Heart right ventricle (tissue), 16 donors: ENCODE measurements around the gene NPHP4. TPM values are rescaled to one million over a fixed set of nuclear protein-coding genes. Genes with fewer than 3 reads are reported as not detected.

Source experiments
- ATAC-seq, 8 donors: fragments of 200-7000 bp; cut with Tn5 transposase; one replicate each; pipeline ENCODE4 v1.9.1; 2020; ENCODE audit warnings: mild to moderate bottlenecking in 8 of 8, moderate library complexity in 8 of 8, moderate number of reproducible peaks in 1 of 8
- DNase-seq, 2 donors: peaks; one replicate each; pipeline ENCODE4 v3.0.0-alpha.2; 2020
- H3K27ac ChIP-seq, 10 donors: fragments of 200-600 bp; sonication (generic) in 2 of 10; one replicate each; pipeline versions ENCODE4 v1.5.0 to v1.8.0; 2020 to 2022; ENCODE audit warnings: mild to moderate bottlenecking in 3 of 10
- H3K27me3 ChIP-seq, 7 donors: fragments of 200-600 bp; one replicate each; pipeline ENCODE4 v1.8.0; 2021 to 2022; ENCODE audit warnings: mild to moderate bottlenecking in 2 of 7
- H3K36me3 ChIP-seq, 9 donors: fragments of 200-600 bp; sonication (generic) in 1 of 9; one replicate each; pipeline versions ENCODE4 v1.5.0 to v1.8.0; 2020 to 2022; ENCODE audit warnings: mild to moderate bottlenecking in 2 of 9
- H3K4me1 ChIP-seq, 9 donors: fragments of 200-600 bp; sonication (generic) in 1 of 9; one replicate each; pipeline versions ENCODE4 v1.5.0 to v1.8.0; 2020 to 2022; ENCODE audit warnings: mild to moderate bottlenecking in 4 of 9
- H3K4me3 ChIP-seq, 10 donors: fragments of 200-600 bp; sonication (generic) in 2 of 10; one replicate each; pipeline versions ENCODE4 v1.5.0 to v1.8.0; 2020 to 2022; ENCODE audit warnings: mild to moderate bottlenecking in 7 of 10, moderate library complexity in 2 of 10
- H3K9me3 ChIP-seq, 11 donors: fragments of 200-600 bp in 10 of 11; sonication (generic) in 2 of 11; one replicate each; pipeline versions ENCODE4 v1.5.0 to v1.8.0; 2013 to 2022; ENCODE audit warnings: mild to moderate bottlenecking in 2 of 11, control low read depth in 1 of 11, moderate library complexity in 1 of 11
- CTCF ChIP-seq, 9 donors: fragments of 200-600 bp; sonication (generic) in 2 of 9; IDR thresholded peaks; one replicate each; pipeline versions ENCODE4 v1.5.0 to v1.8.0; 2021 to 2022; ENCODE audit warnings: antibody characterized with exemption in 9 of 9, mild to moderate bottlenecking in 5 of 9, moderate library complexity in 1 of 9
- WGBS, 2 donors: extraction: QIAGEN DNeasy Blood & Tissue Kit; methylation state at CpG; one replicate each; pipeline ENCODE4 v1.1.7; 2013; ENCODE audit warnings: inconsistent platforms in 1 of 2; 5-methylcytosine and 5-hydroxymethylcytosine counted together
- intact Hi-C, 10 donors: fragments of 100-400 bp; cut with DNase I; formaldehyde crosslinking; loops; one replicate each; pipeline versions ENCODE4 v1.11.1 to v1.14.2; 2022
- polyA plus RNA-seq, 2 donors: library from polyadenylated mRNA; stranded (reverse); fragments of 200-250 nt; gene quantifications; one replicate each; pipeline ENCODE4 v1.2.3, GENCODE V29; 2013
- total RNA-seq, 10 donors: library from RNA; stranded (reverse); fragmentation: NEBNext Ultra II Directional in 3 of 10; extraction: Animal tissue kit (Norgen Biotek cat#: 25700) in 3 of 10; gene quantifications; one replicate each; pipeline versions ENCODE4 v1.2.1 to v1.2.4, GENCODE V29; 2021 to 2023
- donor health status: Arrhythmogenic right ventricular cardiomyopathy.
- donor health status: ischemic (EF 13 %, LVEDD 7.1; RV severe dilation, severe dysfunction).
- donor health status: healthy with polysubstance abuse.
- donor health status: DM: no; HTN: yes; CAD: no.
- donor health status: DM: no; HTN: no; CAD: no.
- donor health status: ischemic (EF 25% LVEDD 6.9; RV normal size, moderate dysfunction).
- donor health status: ischemic (EF 25% LVEDD 5.7; RV mildly dilated, moderate dysfunction).
- donor health status: healthy.
- donor health status: DM: yes; HTN: yes; CAD: no.
- donor health status: Ischemic cardiomyopathy.
- donor health status: ischemic (EF 35%, LVEDD 5.7; RV mildly dilated, moderate dysfunction).
- donor health status: nonischemic (EF 11% LVEDD 7.7; RV severe dilation, severe dysfunction).
- donor health status: DM: yes; HTN: yes; CAD: no.
- donor health status: PGD.
- donor health status: ischemic (EF 29% LVEDD 5.4; RV normal size, mild dysfunction).
- donor health status: nonischemic (EF 23%, LVEDD 6.1; RV moderate dilation, normal function).

Gene NPHP4
- total and polyA plus RNA-seq, 12 donors: 2.4 to 5.7 (median 3.3) TPM

GRCh38 chr1:5913078-5913845 lies 79.0 kb downstream of the NPHP4 start:
- intact Hi-C loops: loop anchor here in 2 of 10 donors (5.0 to 10.0 kb wide), 2 partner anchors 401 to 1258 kb away; partner anchors contain the start of gene AJAP1 (in 1 of the 2)
- Histone ChIP-seq H3K4me1 (peaks cover 0 to 6% (median 0%) of the 10 kb centered on the region in 9 donors), H3K4me3 (no peak overlapping the region), H3K9me3 (no peaks in the 10 kb centered on the region), H3K27ac (no peak overlapping the region), H3K36me3 (peaks cover 0 to 9% (median 0%) of the 10 kb centered on the region in 9 donors), H3K27me3 (no peaks in the 10 kb centered on the region)
- no peak for TF ChIP-seq CTCF (IDR thresholded peaks at IDR 0.05)
- 88 to 90% methylated on average over 14 of the region's 14 CpGs for WGBS, 2 donors
- no peak for DNase-seq
- no peak for ATAC-seq

- Histone ChIP-seq H3K27me3 (no peaks in the 10 kb centered on the region), H3K4me3 (no peak overlapping the region), H3K27ac (no peak overlapping the region), H3K4me1 (peaks cover 0 to 6% (median 0%) of the 10 kb centered on the region in 9 donors), H3K36me3 (peaks cover 0 to 15% (median 0%) of the 10 kb centered on the region in 9 donors), H3K9me3 (no peaks in the 10 kb centered on the region)
- intact Hi-C loops: loop anchor here in 2 of 10 donors (5.0 to 10.0 kb wide), 2 partner anchors 400 to 1257 kb away; partner anchors contain the start of gene AJAP1 (in 1 of the 2)
- DNase-seq (no peak), ATAC-seq (no peak)
- no peak for TF ChIP-seq CTCF (IDR thresholded peaks at IDR 0.05)
- WGBS, 2 donors: 92 to 96% methylated on average over 19 of the region's 19 CpGs
These were observed 80.4 kb downstream of the NPHP4 start for GRCh38 chr1:5911871-5912271.

GRCh38 chr1:5911157-5911556 lies 81.1 kb downstream of the NPHP4 start:
- H3K27ac ChIP-seq: no peak overlapping the region
- ATAC-seq (no peak), DNase-seq (no peak)
- H3K9me3 ChIP-seq: no peaks in the 10 kb centered on the region
- intact Hi-C loops: loop anchor here in 2 of 10 donors (5.0 to 10.0 kb wide), 2 partner anchors 399 to 1256 kb away; partner anchors contain the start of gene AJAP1 (in 1 of the 2)
- WGBS, 2 donors: 87 to 90% methylated on average over 14 of the region's 14 CpGs
- H3K27me3 ChIP-seq: no peaks in the 10 kb centered on the region
- peaks cover 0 to 6% (median 0%) of the 10 kb centered on the region in 9 donors for H3K4me1 ChIP-seq
- H3K36me3 ChIP-seq: peaks cover 0 to 20% (median 0%) of the 10 kb centered on the region in 9 donors
- H3K4me3 ChIP-seq: no peak overlapping the region
- no peak for TF ChIP-seq CTCF (IDR thresholded peaks at IDR 0.05)

GRCh38 chr1:5910666-5911065 lies 81.6 kb downstream of the NPHP4 start:
- DNase-seq: no peak
- ATAC-seq: no peak

More at GRCh38 chr1:5910666-5911065, 81.6 kb downstream of the NPHP4 start:
- Histone ChIP-seq H3K9me3 (no peaks in the 10 kb centered on the region), H3K36me3 (peaks cover 0 to 25% (median 0%) of the 10 kb centered on the region in 9 donors), H3K27ac (no peak overlapping the region), H3K4me1 (peaks cover 0 to 3% (median 0%) of the 10 kb centered on the region in 9 donors), H3K4me3 (no peak overlapping the region), H3K27me3 (no peaks in the 10 kb centered on the region)
- 96% methylated on average over 11 of the region's 11 CpGs for WGBS, 2 donors
- intact Hi-C loops: loop anchor here in 2 of 10 donors (5.0 to 10.0 kb wide), 2 partner anchors 398 to 1256 kb away; partner anchors contain the start of gene AJAP1 (in 1 of the 2)
- no peak for TF ChIP-seq CTCF (IDR thresholded peaks at IDR 0.05)
